Thyroid gland (tissue), 4 donors: ENCODE measurements around the gene TMEM37.

Source experiments
- POLR2A ChIP-seq, 2 donors: fragments of 450-650 bp; IDR thresholded peaks; one replicate each; pipeline ENCODE4 v1.6.1; 2017; ENCODE audit warnings: antibody characterized with exemption in 2 of 2, mild to moderate bottlenecking in 2 of 2, moderate library complexity in 1 of 2
- TF ChIP-seq, protein P1 (sequence below), 6 experiments: fragments of 200-600 bp in 3 of 6; fragments of 450-650 bp in 3 of 6; sonication (generic) in 3 of 6; IDR thresholded peaks; one replicate each; pipeline ENCODE4 v1.5.1; 2016 to 2019; ENCODE audit warnings: antibody characterized with exemption in 6 of 6, mild to moderate bottlenecking in 2 of 6, inconsistent platforms in 1 of 6, moderate library complexity in 1 of 6

DNA sequence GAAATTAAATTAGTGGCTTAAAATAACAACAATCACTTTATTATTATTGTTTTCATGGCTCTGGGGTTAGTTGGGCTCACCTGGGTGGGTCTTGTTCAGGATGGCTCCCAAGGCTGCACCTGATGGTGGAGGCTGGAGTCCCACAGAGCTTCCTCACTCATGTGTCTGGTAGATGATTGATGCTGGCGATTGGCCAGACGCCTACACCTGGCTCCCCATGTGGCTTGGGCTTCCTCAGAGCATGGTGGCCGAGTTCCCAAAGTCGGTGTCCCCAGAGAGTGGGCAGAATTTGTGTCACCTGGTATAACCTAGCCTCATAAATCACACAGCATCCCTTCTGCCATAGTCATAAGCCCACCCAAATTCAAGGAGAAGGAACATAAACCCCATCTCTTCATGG, 46.7 kb upstream of the TMEM37 start:
- TF ChIP-seq POLR2A (IDR thresholded peaks at IDR 0.05), result no peak
- TF ChIP-seq, protein P1, sequence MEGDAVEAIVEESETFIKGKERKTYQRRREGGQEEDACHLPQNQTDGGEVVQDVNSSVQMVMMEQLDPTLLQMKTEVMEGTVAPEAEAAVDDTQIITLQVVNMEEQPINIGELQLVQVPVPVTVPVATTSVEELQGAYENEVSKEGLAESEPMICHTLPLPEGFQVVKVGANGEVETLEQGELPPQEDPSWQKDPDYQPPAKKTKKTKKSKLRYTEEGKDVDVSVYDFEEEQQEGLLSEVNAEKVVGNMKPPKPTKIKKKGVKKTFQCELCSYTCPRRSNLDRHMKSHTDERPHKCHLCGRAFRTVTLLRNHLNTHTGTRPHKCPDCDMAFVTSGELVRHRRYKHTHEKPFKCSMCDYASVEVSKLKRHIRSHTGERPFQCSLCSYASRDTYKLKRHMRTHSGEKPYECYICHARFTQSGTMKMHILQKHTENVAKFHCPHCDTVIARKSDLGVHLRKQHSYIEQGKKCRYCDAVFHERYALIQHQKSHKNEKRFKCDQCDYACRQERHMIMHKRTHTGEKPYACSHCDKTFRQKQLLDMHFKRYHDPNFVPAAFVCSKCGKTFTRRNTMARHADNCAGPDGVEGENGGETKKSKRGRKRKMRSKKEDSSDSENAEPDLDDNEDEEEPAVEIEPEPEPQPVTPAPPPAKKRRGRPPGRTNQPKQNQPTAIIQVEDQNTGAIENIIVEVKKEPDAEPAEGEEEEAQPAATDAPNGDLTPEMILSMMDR (IDR thresholded peaks at IDR 0.05), result no peak
